ENCODE data around the gene MYH9. TPM values are rescaled to one million over a fixed set of nuclear protein-coding genes. Genes with fewer than 3 reads are reported as not detected.
A peak's percentile ranks its signal among the peaks of the same experiment; 100 is the strongest.

Gene MYH9
- total and polyA plus RNA-seq, 10 donors: 59.8 to 1,376 (median 711) TPM

GRCh38 chr22:36347094-36347493 lies 40.7 kb downstream of the MYH9 start:
- TF ChIP-seq, protein P1, sequence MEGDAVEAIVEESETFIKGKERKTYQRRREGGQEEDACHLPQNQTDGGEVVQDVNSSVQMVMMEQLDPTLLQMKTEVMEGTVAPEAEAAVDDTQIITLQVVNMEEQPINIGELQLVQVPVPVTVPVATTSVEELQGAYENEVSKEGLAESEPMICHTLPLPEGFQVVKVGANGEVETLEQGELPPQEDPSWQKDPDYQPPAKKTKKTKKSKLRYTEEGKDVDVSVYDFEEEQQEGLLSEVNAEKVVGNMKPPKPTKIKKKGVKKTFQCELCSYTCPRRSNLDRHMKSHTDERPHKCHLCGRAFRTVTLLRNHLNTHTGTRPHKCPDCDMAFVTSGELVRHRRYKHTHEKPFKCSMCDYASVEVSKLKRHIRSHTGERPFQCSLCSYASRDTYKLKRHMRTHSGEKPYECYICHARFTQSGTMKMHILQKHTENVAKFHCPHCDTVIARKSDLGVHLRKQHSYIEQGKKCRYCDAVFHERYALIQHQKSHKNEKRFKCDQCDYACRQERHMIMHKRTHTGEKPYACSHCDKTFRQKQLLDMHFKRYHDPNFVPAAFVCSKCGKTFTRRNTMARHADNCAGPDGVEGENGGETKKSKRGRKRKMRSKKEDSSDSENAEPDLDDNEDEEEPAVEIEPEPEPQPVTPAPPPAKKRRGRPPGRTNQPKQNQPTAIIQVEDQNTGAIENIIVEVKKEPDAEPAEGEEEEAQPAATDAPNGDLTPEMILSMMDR (IDR thresholded peaks at IDR 0.05 in 8 of 11, conservative IDR thresholded peaks at IDR 0.05 in 3 of 11): no peak
- TF ChIP-seq POLR2AphosphoS5 (IDR thresholded peaks at IDR 0.05): peak in 1 of 3 donors; percentile 37
- intact Hi-C loops (cut with DNase I; ENCODE audit: low total_unique reads): no loop called here
- H3K4me1 ChIP-seq: peaks cover 84 to 100% (median 94%) of the 10 kb centered on the region in 6 donors

GRCh38 chr22:36344106-36344827 lies 43.5 kb downstream of the MYH9 start:
- peaks cover 2 to 100% (median 90%) of the 10 kb centered on the region in 6 donors for H3K36me3 ChIP-seq
- peaks cover 76 to 100% (median 91%) of the 10 kb centered on the region in 6 donors for H3K4me1 ChIP-seq
- no peak overlapping the region for H3K4me3 ChIP-seq
- intact Hi-C loops (cut with DNase I; ENCODE audit: low total_unique reads): no loop called here
- H3K9me3 ChIP-seq: no peaks in the 10 kb centered on the region
- WGBS, 5 donors: 81 to 88% (median 84%) methylated on average over 22 to 23 of the region's 23 CpGs
- peak overlapping the region in 7 of 8 donors; percentile 43 to 100 (median 89) for H3K27ac ChIP-seq
- no peak for DNase-seq
- H3K27me3 ChIP-seq (replicated peaks in 1 of 7): no peaks in the 10 kb centered on the region
- TF ChIP-seq POLR2AphosphoS5 (IDR thresholded peaks at IDR 0.05) (peak in 2 of 3 donors; percentile 59 to 80), POLR2A (IDR thresholded peaks at IDR 0.05) (no peak)
- TF ChIP-seq, protein P1 (IDR thresholded peaks at IDR 0.05 in 8 of 11, conservative IDR thresholded peaks at IDR 0.05 in 3 of 11): no peak

More at GRCh38 chr22:36347094-36347493, 40.7 kb downstream of the MYH9 start:
- Histone ChIP-seq H3K36me3 (peaks cover 0 to 89% (median 64%) of the 10 kb centered on the region in 6 donors), H3K4me3 (no peak overlapping the region), H3K9me3 (no peaks in the 10 kb centered on the region), H3K27ac (peak overlapping the region in 6 of 8 donors; percentile 44 to 100 (median 92)), H3K27me3 (replicated peaks in 1 of 7) (no peaks in the 10 kb centered on the region)
- 63 to 82% (median 66%) methylated on average over 5 of the region's 5 CpGs for whole genome bisulfite sequencing, 5 donors
- DNase-seq: no peak

GRCh38 chr22:36343720-36344105 lies 44.1 kb downstream of the MYH9 start:
- no peak for DNase-seq
- WGBS, 5 donors: 59 to 74% (median 71%) methylated on average over 9 of the region's 9 CpGs
- no peaks in the 10 kb centered on the region for H3K9me3 ChIP-seq
- peaks cover 2 to 100% (median 91%) of the 10 kb centered on the region in 6 donors for H3K36me3 ChIP-seq
- H3K4me3 ChIP-seq: no peak overlapping the region
- TF ChIP-seq POLR2AphosphoS5 (IDR thresholded peaks at IDR 0.05): peak in 1 of 3 donors; percentile 52
- TF ChIP-seq, protein P1 (IDR thresholded peaks at IDR 0.05 in 8 of 11, conservative IDR thresholded peaks at IDR 0.05 in 3 of 11): no peak
- no peak for TF ChIP-seq POLR2A (IDR thresholded peaks at IDR 0.05)
- H3K4me1 ChIP-seq: peaks cover 74 to 100% (median 91%) of the 10 kb centered on the region in 6 donors
- H3K27me3 ChIP-seq (replicated peaks in 1 of 7): no peaks in the 10 kb centered on the region
- intact Hi-C loops (cut with DNase I; ENCODE audit: low total_unique reads): no loop called here
- H3K27ac ChIP-seq: peak overlapping the region in 7 of 8 donors; percentile 43 to 100 (median 89)

DNA sequence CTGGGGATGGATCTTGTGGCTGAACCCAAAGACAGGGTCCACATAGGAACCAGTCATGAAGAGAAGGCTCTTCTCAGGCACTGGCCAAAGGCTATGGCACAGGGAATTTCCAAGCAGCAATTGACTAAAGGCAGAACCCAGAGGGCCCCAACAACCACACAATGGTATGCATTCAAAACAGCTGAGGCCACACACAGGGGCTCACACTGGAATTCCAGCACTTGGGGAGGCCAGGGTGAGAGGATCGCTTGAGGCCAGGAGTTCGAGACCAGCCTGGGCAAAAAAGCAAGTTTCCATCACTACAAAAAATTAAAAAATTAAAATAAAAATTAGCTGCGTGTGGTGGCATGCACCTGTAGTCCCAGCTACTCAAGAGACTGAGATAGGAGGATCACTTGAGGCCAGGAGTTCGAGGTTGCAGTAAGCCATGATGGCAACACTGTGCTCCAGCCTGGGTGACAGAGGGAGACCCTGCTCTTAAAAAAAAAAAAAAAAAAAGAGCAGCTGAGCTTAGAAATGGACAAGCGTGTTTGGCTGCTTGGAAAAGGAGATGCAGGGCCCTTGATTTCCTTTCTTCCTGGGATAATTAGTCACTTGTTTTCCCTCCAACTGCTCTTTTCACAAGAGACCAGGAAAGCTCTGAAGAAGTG lies 44.6 kb downstream of the MYH9 start:
- H3K4me1 ChIP-seq: peaks cover 75 to 100% (median 92%) of the 10 kb centered on the region in 6 donors
- 74 to 87% (median 85%) methylated on average over 5 of the region's 5 CpGs for WGBS, 5 donors

More for the DNA sequence above, 44.6 kb downstream of the MYH9 start:
- intact Hi-C loops (cut with DNase I; ENCODE audit: low total_unique reads): no loop called here
- H3K4me3 ChIP-seq: no peak overlapping the region
- DNase-seq: no peak
- H3K9me3 ChIP-seq: no peaks in the 10 kb centered on the region
- no peaks in the 10 kb centered on the region for H3K27me3 ChIP-seq (replicated peaks in 1 of 7)
- TF ChIP-seq, protein P1 (IDR thresholded peaks at IDR 0.05 in 8 of 11, conservative IDR thresholded peaks at IDR 0.05 in 3 of 11): no peak
- TF ChIP-seq POLR2A (IDR thresholded peaks at IDR 0.05) (no peak), POLR2AphosphoS5 (IDR thresholded peaks at IDR 0.05) (no peak)
- H3K36me3 ChIP-seq: peaks cover 2 to 100% (median 91%) of the 10 kb centered on the region in 6 donors
- H3K27ac ChIP-seq: peak overlapping the region in 7 of 8 donors; percentile 43 to 100 (median 89)

Measured in spleen (tissue), 11 donors.